Muscle layer of colon (tissue), 2 donors: ENCODE measurements around the gene BACE2.

Experiments
- H3K27ac ChIP-seq: one replicate; pipeline ENCODE4 v1.7.0; 2013; ENCODE audit warnings: low read depth, mild to moderate bottlenecking, low read length, moderate library complexity
- H3K27me3 ChIP-seq, 2 donors: one replicate each; pipeline ENCODE4 v1.7.0; 2013; ENCODE audit warnings: low read length in 2 of 2, mild to moderate bottlenecking in 2 of 2; ENCODE audit not compliant: insufficient read depth in 2 of 2, control insufficient read depth in 1 of 2
- H3K36me3 ChIP-seq: one replicate; pipeline ENCODE4 v1.7.0; 2013; ENCODE audit warnings: mild to moderate bottlenecking, low read length; ENCODE audit not compliant: insufficient read depth
- H3K4me1 ChIP-seq: one replicate; pipeline ENCODE4 v1.7.0; 2013; ENCODE audit warnings: mild to moderate bottlenecking, low read length; ENCODE audit not compliant: insufficient read depth
- H3K4me3 ChIP-seq, 2 donors: one replicate each; pipeline ENCODE4 v1.7.0; 2013; ENCODE audit warnings: low read length in 2 of 2, low read depth in 1 of 2, mild to moderate bottlenecking in 1 of 2, moderate library complexity in 1 of 2
- H3K9ac ChIP-seq: one replicate; pipeline ENCODE4 v1.7.0; 2013; ENCODE audit warnings: low read length
- H3K9me3 ChIP-seq: one replicate; pipeline ENCODE4 v1.7.0; 2013; ENCODE audit warnings: mild to moderate bottlenecking, low read length
- donor health status: abdominal sarcoma.
- donor health status: Adenocarcinoma of cecum.

BACE2 gene

GRCh38 chr21:41201385-41201784, 33.4 kb downstream of the BACE2 start:
- Histone ChIP-seq H3K4me1 (peaks cover 6% of the 10 kb centered on the region), H3K36me3 (no peaks in the 10 kb centered on the region), H3K27ac (no peak overlapping the region)

GRCh38 chr21:41204736-41205135, 36.8 kb downstream of the BACE2 start:
- peaks cover 14% of the 10 kb centered on the region for H3K4me1 ChIP-seq

More at GRCh38 chr21:41201385-41201784, 33.4 kb downstream of the BACE2 start:
- Histone ChIP-seq H3K4me3 (no peak overlapping the region), H3K9ac (no peak overlapping the region), H3K27me3 (no peaks in the 10 kb centered on the region), H3K9me3 (no peaks in the 10 kb centered on the region)

GRCh38 chr21:41207401-41208375, 39.7 kb downstream of the BACE2 start:
- H3K9me3 ChIP-seq, result no peaks in the 10 kb centered on the region
- H3K36me3 ChIP-seq, result peaks cover 5% of the 10 kb centered on the region
- H3K27me3 ChIP-seq, result no peaks in the 10 kb centered on the region
- peak overlapping the region in 1 of 2 donors; percentile 42 for H3K4me3 ChIP-seq
- H3K4me1 ChIP-seq, result peaks cover 21% of the 10 kb centered on the region
- no peak overlapping the region for H3K27ac ChIP-seq
- H3K9ac ChIP-seq, result no peak overlapping the region

More at GRCh38 chr21:41204736-41205135, 36.8 kb downstream of the BACE2 start:
- H3K9me3 ChIP-seq, result no peaks in the 10 kb centered on the region
- H3K9ac ChIP-seq, result no peak overlapping the region
- no peaks in the 10 kb centered on the region for H3K27me3 ChIP-seq
- H3K4me3 ChIP-seq, result no peak overlapping the region
- H3K27ac ChIP-seq, result no peak overlapping the region
- H3K36me3 ChIP-seq, result no peaks in the 10 kb centered on the region

GRCh38 chr21:41208376-41208763, 40.4 kb downstream of the BACE2 start:
- Histone ChIP-seq H3K4me3 (no peak overlapping the region), H3K36me3 (peaks cover 5% of the 10 kb centered on the region), H3K4me1 (peaks cover 25% of the 10 kb centered on the region), H3K27ac (no peak overlapping the region), H3K27me3 (no peaks in the 10 kb centered on the region), H3K9me3 (no peaks in the 10 kb centered on the region), H3K9ac (no peak overlapping the region)

- peaks cover 5% of the 10 kb centered on the region for H3K36me3 ChIP-seq
- H3K27ac ChIP-seq, result no peak overlapping the region
- no peak overlapping the region for H3K9ac ChIP-seq
- peaks cover 25% of the 10 kb centered on the region for H3K4me1 ChIP-seq
- H3K9me3 ChIP-seq, result no peaks in the 10 kb centered on the region
- H3K27me3 ChIP-seq, result no peaks in the 10 kb centered on the region
- H3K4me3 ChIP-seq, result no peak overlapping the region
These were observed 41.2 kb downstream of the BACE2 start for GRCh38 chr21:41209016-41209619.

- no peak overlapping the region for H3K9ac ChIP-seq
- H3K36me3 ChIP-seq, result peaks cover 5% of the 10 kb centered on the region
- peaks cover 25% of the 10 kb centered on the region for H3K4me1 ChIP-seq
These were observed 42.6 kb downstream of the BACE2 start for GRCh38 chr21:41210426-41211059.

GRCh38 chr21:41211060-41211805, 43.3 kb downstream of the BACE2 start:
- peaks cover 5% of the 10 kb centered on the region for H3K36me3 ChIP-seq
- no peak overlapping the region for H3K27ac ChIP-seq

More at GRCh38 chr21:41210426-41211059, 42.6 kb downstream of the BACE2 start:
- no peak overlapping the region for H3K27ac ChIP-seq
- no peaks in the 10 kb centered on the region for H3K9me3 ChIP-seq
- no peaks in the 10 kb centered on the region for H3K27me3 ChIP-seq
- no peak overlapping the region for H3K4me3 ChIP-seq

GRCh38 chr21:41213021-41213420, 45.1 kb downstream of the BACE2 start:
- Histone ChIP-seq H3K9me3 (no peaks in the 10 kb centered on the region), H3K36me3 (peaks cover 5% of the 10 kb centered on the region), H3K27me3 (no peaks in the 10 kb centered on the region), H3K9ac (no peak overlapping the region), H3K4me3 (no peak overlapping the region), H3K27ac (no peak overlapping the region), H3K4me1 (peaks cover 14% of the 10 kb centered on the region)

More at GRCh38 chr21:41211060-41211805, 43.3 kb downstream of the BACE2 start:
- Histone ChIP-seq H3K9me3 (no peaks in the 10 kb centered on the region), H3K27me3 (no peaks in the 10 kb centered on the region), H3K4me3 (no peak overlapping the region), H3K9ac (no peak overlapping the region), H3K4me1 (peaks cover 25% of the 10 kb centered on the region)

GRCh38 chr21:41215856-41216408, 48.0 kb downstream of the BACE2 start:
- Histone ChIP-seq H3K36me3 (peaks cover under 1% of the 10 kb centered on the region), H3K27me3 (no peaks in the 10 kb centered on the region), H3K4me1 (peaks cover 11% of the 10 kb centered on the region), H3K9ac (no peak overlapping the region), H3K9me3 (no peaks in the 10 kb centered on the region), H3K27ac (no peak overlapping the region), H3K4me3 (no peak overlapping the region)

- no peaks in the 10 kb centered on the region for H3K9me3 ChIP-seq
- peaks cover 11% of the 10 kb centered on the region for H3K4me1 ChIP-seq
- no peak overlapping the region for H3K9ac ChIP-seq
- H3K27me3 ChIP-seq, result no peaks in the 10 kb centered on the region
- no peak overlapping the region for H3K27ac ChIP-seq
- H3K4me3 ChIP-seq, result no peak overlapping the region
- no peaks in the 10 kb centered on the region for H3K36me3 ChIP-seq
These were observed 48.5 kb downstream of the BACE2 start for GRCh38 chr21:41216486-41216885.
